GM23338 (cell line): ENCODE data around the gene PRTN3. TPM values are rescaled to one million over a fixed set of nuclear protein-coding genes. Genes with fewer than 3 reads are reported as not detected.
A peak's percentile ranks its signal among the peaks of the same experiment; 100 is the strongest.

ENCODE experiments used
- ATAC-seq: fragments of 200-7000 bp; cut with Tn5 transposase; 3 replicates; pipeline ENCODE4 v1.9.1; 2020
- DNase-seq: peaks from one replicate; pipeline ENCODE4 v3.0.0-alpha.2; 2015; ENCODE audit warnings: low spot score
- H2AFZ ChIP-seq: fragments of 200-600 bp; sonication (generic); 2 replicates; pipeline ENCODE4 v1.8.0; 2016; ENCODE audit warnings: antibody characterized with exemption, mild to moderate bottlenecking, moderate library complexity
- H3F3A ChIP-seq: fragments of 200-600 bp; sonication (generic); replicated peaks from 2 replicates; pipeline ENCODE4 v1.8.0; 2017; ENCODE audit warnings: antibody characterized with exemption, mixed run types, low read depth
- H3K27ac ChIP-seq: fragments of 200-600 bp; sonication (generic); 2 replicates; pipeline ENCODE4 v1.6.1; 2016; ENCODE audit warnings: low read depth
- H3K27me3 ChIP-seq: fragments of 200-600 bp; sonication (generic); 2 replicates; pipeline ENCODE4 v1.8.0; 2016; ENCODE audit warnings: mild to moderate bottlenecking, mixed run types, moderate library complexity; ENCODE audit not compliant: insufficient read depth
- H3K36me3 ChIP-seq: fragments of 200-600 bp; sonication (generic); 2 replicates; pipeline ENCODE4 v1.8.0; 2016; ENCODE audit warnings: mild to moderate bottlenecking; ENCODE audit not compliant: insufficient read depth
- H3K4me1 ChIP-seq: fragments of 200-600 bp; sonication (generic); 2 replicates; pipeline ENCODE4 v1.8.0; 2016; ENCODE audit warnings: mild to moderate bottlenecking, moderate library complexity; ENCODE audit not compliant: insufficient read depth
- H3K4me2 ChIP-seq: fragments of 200-600 bp; sonication (generic); 2 replicates; pipeline ENCODE4 v1.7.1; 2017; ENCODE audit warnings: mixed run types
- H3K4me3 ChIP-seq: fragments of 200-600 bp; sonication (generic); 2 replicates; pipeline ENCODE4 v1.6.1; 2016; ENCODE audit warnings: mixed run types
- H3K79me2 ChIP-seq: fragments of 200-600 bp; sonication (generic); replicated peaks from 2 replicates; pipeline ENCODE4 v1.8.0; 2017; ENCODE audit warnings: mild to moderate bottlenecking; ENCODE audit not compliant: insufficient read depth
- H3K9me2 ChIP-seq: fragments of 200-600 bp; sonication (generic); 2 replicates; pipeline ENCODE4 v1.8.0; 2017; ENCODE audit not compliant: insufficient read depth
- H4K20me1 ChIP-seq: fragments of 200-600 bp; sonication (generic); replicated peaks from 2 replicates; pipeline ENCODE4 v1.8.0; 2017; ENCODE audit warnings: mild to moderate bottlenecking; ENCODE audit not compliant: insufficient read depth
- H3K27ac Mint-ChIP-seq: 2 replicates; pipeline ENCODE4 v1.8.0; 2020; ENCODE audit warnings: inconsistent platforms, mild to moderate bottlenecking, moderate library complexity, mixed read lengths
- H3K27me3 Mint-ChIP-seq: 3 replicates; pipeline ENCODE4 v1.8.0; 2022; ENCODE audit warnings: low read depth, mild to moderate bottlenecking, moderate library complexity, mixed read lengths, inconsistent platforms; ENCODE audit not compliant: insufficient read depth, poor library complexity
- H3K36me3 Mint-ChIP-seq: 3 replicates; pipeline ENCODE4 v1.8.0; 2021; ENCODE audit warnings: low read depth, mild to moderate bottlenecking, inconsistent platforms, moderate library complexity, mixed read lengths
- H3K4me1 Mint-ChIP-seq: 3 replicates; pipeline ENCODE4 v1.8.0; 2020; ENCODE audit warnings: mild to moderate bottlenecking, inconsistent platforms, mixed read lengths
- H3K4me3 Mint-ChIP-seq: 3 replicates; pipeline ENCODE4 v1.8.0; 2021; ENCODE audit warnings: moderate library complexity, mild to moderate bottlenecking, inconsistent platforms, mixed read lengths
- H3K9me3 Mint-ChIP-seq: 3 replicates; pipeline ENCODE4 v1.8.0; 2020; ENCODE audit warnings: moderate library complexity, mild to moderate bottlenecking, inconsistent platforms, mixed read lengths
- CREB1 ChIP-seq: fragments of 250-450 bp; sonication (Bioruptor Pico); IDR thresholded peaks from 2 replicates; pipeline ENCODE4 v1.5.0; 2020; ENCODE audit warnings: low read depth, mild to moderate bottlenecking, moderate library complexity
- EZH2 ChIP-seq: fragments of 200-600 bp; sonication (generic); IDR thresholded peaks from one replicate; pipeline ENCODE4 v1.8.0; 2017; ENCODE audit warnings: antibody characterized with exemption, mild to moderate bottlenecking, low read depth; ENCODE audit not compliant: unreplicated experiment
- POLR2AphosphoS5 ChIP-seq: IDR thresholded peaks from 2 replicates; pipeline ENCODE4 v1.6.1; 2016; ENCODE audit warnings: antibody characterized with exemption, low read depth
- ZNF114 ChIP-seq: fragments of 250-450 bp; sonication (Bioruptor Pico); IDR thresholded peaks from 2 replicates; pipeline ENCODE4 v1.5.0; 2020; ENCODE audit warnings: mild to moderate bottlenecking, moderate library complexity
- ZNF331 ChIP-seq: fragments of 250-450 bp; sonication (Bioruptor Pico); IDR thresholded peaks from 2 replicates; pipeline ENCODE4 v1.5.0; 2020; ENCODE audit warnings: low read depth, mild to moderate bottlenecking, moderate library complexity
- polyA plus RNA-seq: library from polyadenylated mRNA; unstranded; fragments of >200 nt; fragmentation: Nextera tagmentation; extraction: Ambion mirVana; gene quantifications from 2 replicates; pipeline ENCODE4 v1.2.1, GENCODE V29; 2016
- total RNA-seq: library from RNA; depleted of rRNA; stranded (reverse); fragments of >200 nt; shearing (Covaris generic); gene quantifications from 2 replicates; pipeline ENCODE4 v1.2.3, GENCODE V29; 2014
- TF ChIP-seq, protein P1 (sequence below): IDR thresholded peaks from one replicate; pipeline ENCODE4 v1.6.1; 2018; ENCODE audit warnings: antibody characterized with exemption; ENCODE audit not compliant: unreplicated experiment
- TF ChIP-seq, protein P2 (sequence below): IDR thresholded peaks from 2 replicates; pipeline ENCODE4 v1.6.1; 2016; ENCODE audit warnings: antibody characterized with exemption

Gene PRTN3
- total and polyA plus RNA-seq, 2 experiments from 2014 or later = 0.21 to 0.68 TPM

DNA sequence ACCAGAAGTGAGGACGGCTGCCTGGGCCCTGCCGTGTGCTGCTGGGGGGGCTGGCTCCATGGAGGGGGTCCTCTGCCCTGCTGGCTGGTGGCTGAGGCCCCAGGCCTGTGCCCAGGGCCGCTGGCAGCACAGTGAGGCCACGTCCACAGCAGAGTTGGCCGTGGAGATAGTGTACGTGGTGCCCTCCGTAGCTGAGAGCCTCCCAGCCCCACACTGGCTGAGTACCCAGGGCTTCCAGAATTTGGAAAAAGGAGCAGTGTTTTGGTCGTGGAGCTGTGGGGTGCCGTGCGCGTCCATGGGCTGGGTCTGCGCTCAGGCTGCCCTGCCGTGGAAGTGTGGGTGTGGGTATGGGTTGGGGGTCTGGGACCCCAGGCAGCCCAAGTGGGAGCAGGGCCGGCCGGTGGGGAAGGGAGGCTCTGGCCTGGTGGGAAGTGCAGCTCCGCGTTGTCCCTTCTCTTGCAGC is 37.7 kb upstream of the PRTN3 start (continued):
- TF ChIP-seq, protein P1, sequence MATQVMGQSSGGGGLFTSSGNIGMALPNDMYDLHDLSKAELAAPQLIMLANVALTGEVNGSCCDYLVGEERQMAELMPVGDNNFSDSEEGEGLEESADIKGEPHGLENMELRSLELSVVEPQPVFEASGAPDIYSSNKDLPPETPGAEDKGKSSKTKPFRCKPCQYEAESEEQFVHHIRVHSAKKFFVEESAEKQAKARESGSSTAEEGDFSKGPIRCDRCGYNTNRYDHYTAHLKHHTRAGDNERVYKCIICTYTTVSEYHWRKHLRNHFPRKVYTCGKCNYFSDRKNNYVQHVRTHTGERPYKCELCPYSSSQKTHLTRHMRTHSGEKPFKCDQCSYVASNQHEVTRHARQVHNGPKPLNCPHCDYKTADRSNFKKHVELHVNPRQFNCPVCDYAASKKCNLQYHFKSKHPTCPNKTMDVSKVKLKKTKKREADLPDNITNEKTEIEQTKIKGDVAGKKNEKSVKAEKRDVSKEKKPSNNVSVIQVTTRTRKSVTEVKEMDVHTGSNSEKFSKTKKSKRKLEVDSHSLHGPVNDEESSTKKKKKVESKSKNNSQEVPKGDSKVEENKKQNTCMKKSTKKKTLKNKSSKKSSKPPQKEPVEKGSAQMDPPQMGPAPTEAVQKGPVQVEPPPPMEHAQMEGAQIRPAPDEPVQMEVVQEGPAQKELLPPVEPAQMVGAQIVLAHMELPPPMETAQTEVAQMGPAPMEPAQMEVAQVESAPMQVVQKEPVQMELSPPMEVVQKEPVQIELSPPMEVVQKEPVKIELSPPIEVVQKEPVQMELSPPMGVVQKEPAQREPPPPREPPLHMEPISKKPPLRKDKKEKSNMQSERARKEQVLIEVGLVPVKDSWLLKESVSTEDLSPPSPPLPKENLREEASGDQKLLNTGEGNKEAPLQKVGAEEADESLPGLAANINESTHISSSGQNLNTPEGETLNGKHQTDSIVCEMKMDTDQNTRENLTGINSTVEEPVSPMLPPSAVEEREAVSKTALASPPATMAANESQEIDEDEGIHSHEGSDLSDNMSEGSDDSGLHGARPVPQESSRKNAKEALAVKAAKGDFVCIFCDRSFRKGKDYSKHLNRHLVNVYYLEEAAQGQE = no peak
- no peak for TF ChIP-seq CREB1 (CRISPR knock-in tag)

DNA sequence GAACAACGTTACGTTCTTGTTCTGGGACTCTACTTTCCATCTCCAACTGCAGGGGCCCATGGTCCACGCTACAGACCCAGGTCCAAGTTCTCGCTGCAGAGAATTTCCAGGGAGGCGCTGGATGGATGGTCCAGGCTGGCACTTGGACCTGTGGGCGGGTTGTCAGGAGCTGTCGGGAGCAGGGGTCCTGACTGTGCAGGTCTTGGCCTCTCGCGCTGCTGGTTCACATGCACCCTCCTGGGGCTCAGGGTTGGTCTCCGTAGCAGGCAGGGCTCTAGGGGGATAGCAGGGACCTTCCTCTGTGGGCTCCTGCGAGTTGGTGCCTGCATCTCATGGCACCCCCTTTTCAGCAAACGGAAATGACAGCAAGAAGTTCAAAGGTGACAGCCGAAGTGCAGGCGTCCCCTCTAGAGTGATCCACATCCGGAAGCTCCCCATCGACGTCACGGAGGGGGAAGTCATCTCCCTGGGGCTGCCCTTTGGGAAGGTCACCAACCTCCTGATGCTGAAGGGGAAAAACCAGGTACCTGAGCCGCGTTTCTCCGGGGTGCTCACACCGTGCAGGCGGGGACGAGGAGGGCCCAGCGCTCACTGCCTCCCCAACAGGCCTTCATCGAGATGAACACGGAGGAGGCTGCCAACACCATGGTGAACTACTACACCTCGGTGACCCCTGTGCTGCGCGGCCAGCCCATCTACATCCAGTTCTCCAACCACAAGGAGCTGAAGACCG is 36.9 kb upstream of the PRTN3 start:
- peaks cover 91% of the 10 kb centered on the region for H3K79me2 ChIP-seq
- Mint-ChIP-seq H3K27me3 (peaks cover 34% of the 10 kb centered on the region), H3K4me1 (peaks cover 40% of the 10 kb centered on the region), H3K9me3 (no peaks in the 10 kb centered on the region), H3K27ac (no peak overlapping the region), H3K36me3 (peaks cover 85% of the 10 kb centered on the region), H3K4me3 (no peak overlapping the region)
- DNase-seq (no peak), ATAC-seq (no peak)
- peaks cover 57% of the 10 kb centered on the region for H3F3A ChIP-seq
- H4K20me1 ChIP-seq = peaks cover 70% of the 10 kb centered on the region
- H3K4me3 ChIP-seq = no peak overlapping the region
- H3K4me2 ChIP-seq = no peak overlapping the region
- no peaks in the 10 kb centered on the region for H3K9me2 ChIP-seq
- no peak overlapping the region for H3K27ac ChIP-seq
- no peaks in the 10 kb centered on the region for H3K27me3 ChIP-seq
- H3K4me1 ChIP-seq = peaks cover 30% of the 10 kb centered on the region
- H2AFZ ChIP-seq = no peak overlapping the region
- peaks cover 37% of the 10 kb centered on the region for H3K36me3 ChIP-seq
- TF ChIP-seq POLR2AphosphoS5 = 0 out of 2 replicates have a peak, but pooled peaks have one; percentile 10
- TF ChIP-seq EZH2 = no peak

DNA sequence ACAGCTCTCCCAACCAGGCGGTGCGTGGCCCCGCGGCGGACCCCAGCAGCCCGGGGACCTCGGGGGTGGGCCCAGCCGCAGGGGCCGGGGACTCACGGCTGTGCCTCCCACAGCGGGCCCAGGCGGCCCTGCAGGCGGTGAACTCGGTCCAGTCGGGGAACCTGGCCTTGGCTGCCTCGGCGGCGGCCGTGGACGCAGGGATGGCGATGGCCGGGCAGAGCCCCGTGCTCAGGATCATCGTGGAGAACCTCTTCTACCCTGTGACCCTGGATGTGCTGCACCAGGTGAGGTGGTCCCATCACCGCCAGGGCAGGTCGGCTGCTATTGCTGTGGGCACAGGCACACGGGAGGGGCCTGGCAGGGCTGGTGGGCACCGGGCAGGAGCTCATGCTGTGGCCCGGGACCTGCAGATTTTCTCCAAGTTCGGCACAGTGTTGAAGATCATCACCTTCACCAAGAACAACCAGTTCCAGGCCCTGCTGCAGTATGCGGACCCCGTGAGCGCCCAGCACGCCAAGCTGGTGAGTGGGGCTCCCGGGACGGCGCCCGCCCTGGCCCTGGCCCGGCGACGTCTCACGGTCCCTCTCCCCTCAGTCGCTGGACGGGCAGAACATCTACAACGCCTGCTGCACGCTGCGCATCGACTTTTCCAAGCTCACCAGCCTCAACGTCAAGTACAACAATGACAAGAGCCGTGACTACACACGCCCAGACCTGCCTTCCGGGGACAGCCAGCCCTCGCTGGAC is 36.2 kb upstream of the PRTN3 start:
- no peak overlapping the region for H3K4me3 Mint-ChIP-seq
- DNase-seq (no peak), ATAC-seq (no peak)
- H4K20me1 ChIP-seq = peaks cover 64% of the 10 kb centered on the region
- H3K36me3 ChIP-seq = peaks cover 45% of the 10 kb centered on the region
- no peaks in the 10 kb centered on the region for H3K27me3 ChIP-seq
- peaks cover 83% of the 10 kb centered on the region for H3K79me2 ChIP-seq
- peaks cover 26% of the 10 kb centered on the region for H3K27me3 Mint-ChIP-seq
- TF ChIP-seq, protein P2, sequence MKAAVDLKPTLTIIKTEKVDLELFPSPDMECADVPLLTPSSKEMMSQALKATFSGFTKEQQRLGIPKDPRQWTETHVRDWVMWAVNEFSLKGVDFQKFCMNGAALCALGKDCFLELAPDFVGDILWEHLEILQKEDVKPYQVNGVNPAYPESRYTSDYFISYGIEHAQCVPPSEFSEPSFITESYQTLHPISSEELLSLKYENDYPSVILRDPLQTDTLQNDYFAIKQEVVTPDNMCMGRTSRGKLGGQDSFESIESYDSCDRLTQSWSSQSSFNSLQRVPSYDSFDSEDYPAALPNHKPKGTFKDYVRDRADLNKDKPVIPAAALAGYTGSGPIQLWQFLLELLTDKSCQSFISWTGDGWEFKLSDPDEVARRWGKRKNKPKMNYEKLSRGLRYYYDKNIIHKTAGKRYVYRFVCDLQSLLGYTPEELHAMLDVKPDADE = no peak
- TF ChIP-seq POLR2AphosphoS5 (no peak), EZH2 (no peak), CREB1 (CRISPR knock-in tag) (no peak), ZNF331 (CRISPR knock-in tag) (no peak), ZNF114 (CRISPR knock-in tag) (no peak)
- peaks cover 36% of the 10 kb centered on the region for H3K4me1 Mint-ChIP-seq
- peaks cover 61% of the 10 kb centered on the region for H3F3A ChIP-seq
- H2AFZ ChIP-seq = no peak overlapping the region
- 0 out of 2 replicates have a peak overlapping the region, but pooled peaks have one; percentile 55 for H3K27ac ChIP-seq
- 0 out of 2 replicates have a peak overlapping the region, but pooled peaks have one; percentile 72 for H3K27ac Mint-ChIP-seq
- H3K9me2 ChIP-seq = no peaks in the 10 kb centered on the region
- H3K4me3 ChIP-seq = no peak overlapping the region
- no peaks in the 10 kb centered on the region for H3K9me3 Mint-ChIP-seq
- no peak overlapping the region for H3K4me2 ChIP-seq
- peaks cover 83% of the 10 kb centered on the region for H3K36me3 Mint-ChIP-seq
- peaks cover 25% of the 10 kb centered on the region for H3K4me1 ChIP-seq
